ENCODE data around the gene ACSS3. TPM values are rescaled to one million over a fixed set of nuclear protein-coding genes. Genes with fewer than 3 reads are reported as not detected.

ACSS3 gene
- total and polyA plus RNA-seq, 2 donors (not counting 1 experiment from before 2014, with no cell fraction given), result not detected

- no peak for ATAC-seq (ENCODE audit: low read depth)
- WGBS (ENCODE audit: insufficient coverage), result 88% methylated on average over 1 of the region's 2 CpGs
- Mint-ChIP-seq H3K9me3 (ENCODE audit: insufficient read depth) (no peaks in the 10 kb centered on the region), H3K27me3 (no peaks in the 10 kb centered on the region), H3K4me3 (no peak overlapping the region), H3K27ac (no peak overlapping the region), H3K4me1 (no peaks in the 10 kb centered on the region)
- CTCF ChIA-PET, result no interaction called here
- Histone ChIP-seq H3K36me3 (replicated peaks in 1 of 2; ENCODE audit: control extremely low read depth in 1 of 2, control insufficient read depth in 1 of 2, extremely low read depth in 1 of 2, insufficient read depth in 2 of 2, low read length in 1 of 2) (no peaks in the 10 kb centered on the region), H3K27ac (ENCODE audit: low read length in 2 of 2) (no peak overlapping the region), H3K4me2 (replicated peaks; ENCODE audit: low read depth, low read length, poor library complexity, severe bottlenecking) (no peak overlapping the region), H3K4me3 (ENCODE audit: control extremely low read depth in 1 of 5, extremely low read depth in 1 of 5, insufficient read depth in 1 of 5, low read depth in 2 of 5, low read length in 4 of 5) (no peak overlapping the region), H3K9ac (ENCODE audit: low read length) (no peak overlapping the region), H3K9me3 (ENCODE audit: control extremely low read depth in 1 of 3, control insufficient read depth in 2 of 3, insufficient read depth in 1 of 3, low read length in 2 of 3) (no peaks in the 10 kb centered on the region), H4K20me1 (ENCODE audit: control insufficient read depth, insufficient read depth, low read length, poor library complexity, severe bottlenecking) (no peaks in the 10 kb centered on the region), H3K4me1 (ENCODE audit: control insufficient read depth in 2 of 2, insufficient read depth in 2 of 2, low read length in 2 of 2) (no peaks in the 10 kb centered on the region), H3K27me3 (replicated peaks in 1 of 4; ENCODE audit: control extremely low read depth in 1 of 4, control insufficient read depth in 3 of 4, insufficient read depth in 4 of 4, low read length in 3 of 4) (no peaks in the 10 kb centered on the region), H2AFZ (ENCODE audit: insufficient read depth, low read depth, low read length, poor library complexity, severe bottlenecking) (no peak overlapping the region), H3K79me2 (ENCODE audit: control insufficient read depth, insufficient read depth, low read length) (no peaks in the 10 kb centered on the region)
- DNase-seq, result no peak
- no peak for TF ChIP-seq EZH2 (IDR thresholded peaks at IDR 0.05; ENCODE audit: borderline replicate concordance, insufficient read depth, low read depth, low read length, poor library complexity, severe bottlenecking)
- TF ChIP-seq, protein P1, sequence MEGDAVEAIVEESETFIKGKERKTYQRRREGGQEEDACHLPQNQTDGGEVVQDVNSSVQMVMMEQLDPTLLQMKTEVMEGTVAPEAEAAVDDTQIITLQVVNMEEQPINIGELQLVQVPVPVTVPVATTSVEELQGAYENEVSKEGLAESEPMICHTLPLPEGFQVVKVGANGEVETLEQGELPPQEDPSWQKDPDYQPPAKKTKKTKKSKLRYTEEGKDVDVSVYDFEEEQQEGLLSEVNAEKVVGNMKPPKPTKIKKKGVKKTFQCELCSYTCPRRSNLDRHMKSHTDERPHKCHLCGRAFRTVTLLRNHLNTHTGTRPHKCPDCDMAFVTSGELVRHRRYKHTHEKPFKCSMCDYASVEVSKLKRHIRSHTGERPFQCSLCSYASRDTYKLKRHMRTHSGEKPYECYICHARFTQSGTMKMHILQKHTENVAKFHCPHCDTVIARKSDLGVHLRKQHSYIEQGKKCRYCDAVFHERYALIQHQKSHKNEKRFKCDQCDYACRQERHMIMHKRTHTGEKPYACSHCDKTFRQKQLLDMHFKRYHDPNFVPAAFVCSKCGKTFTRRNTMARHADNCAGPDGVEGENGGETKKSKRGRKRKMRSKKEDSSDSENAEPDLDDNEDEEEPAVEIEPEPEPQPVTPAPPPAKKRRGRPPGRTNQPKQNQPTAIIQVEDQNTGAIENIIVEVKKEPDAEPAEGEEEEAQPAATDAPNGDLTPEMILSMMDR (IDR thresholded peaks at IDR 0.05), result no peak
- intact Hi-C loops (cut with micrococcal nuclease), result no loop called here
- POLR2A ChIA-PET, result no interaction called here
These were observed 178.1 kb downstream of the ACSS3 start for GRCh38 chr12:81255947-81256346.

GRCh38 chr12:81257947-81258551, 180.2 kb downstream of the ACSS3 start:
- Histone ChIP-seq H3K4me1 (ENCODE audit: control insufficient read depth in 2 of 2, insufficient read depth in 2 of 2, low read length in 2 of 2) (no peaks in the 10 kb centered on the region), H3K9me3 (ENCODE audit: control extremely low read depth in 1 of 3, control insufficient read depth in 2 of 3, insufficient read depth in 1 of 3, low read length in 2 of 3) (no peaks in the 10 kb centered on the region), H3K79me2 (ENCODE audit: control insufficient read depth, insufficient read depth, low read length) (no peaks in the 10 kb centered on the region), H3K27me3 (replicated peaks in 1 of 4; ENCODE audit: control extremely low read depth in 1 of 4, control insufficient read depth in 3 of 4, insufficient read depth in 4 of 4, low read length in 3 of 4) (no peaks in the 10 kb centered on the region), H3K9ac (ENCODE audit: low read length) (no peak overlapping the region), H3K27ac (ENCODE audit: low read length in 2 of 2) (no peak overlapping the region), H4K20me1 (ENCODE audit: control insufficient read depth, insufficient read depth, low read length, poor library complexity, severe bottlenecking) (no peaks in the 10 kb centered on the region), H2AFZ (ENCODE audit: insufficient read depth, low read depth, low read length, poor library complexity, severe bottlenecking) (no peak overlapping the region), H3K4me3 (ENCODE audit: control extremely low read depth in 1 of 5, extremely low read depth in 1 of 5, insufficient read depth in 1 of 5, low read depth in 2 of 5, low read length in 4 of 5) (no peak overlapping the region), H3K4me2 (replicated peaks; ENCODE audit: low read depth, low read length, poor library complexity, severe bottlenecking) (no peak overlapping the region), H3K36me3 (replicated peaks in 1 of 2; ENCODE audit: control extremely low read depth in 1 of 2, control insufficient read depth in 1 of 2, extremely low read depth in 1 of 2, insufficient read depth in 2 of 2, low read length in 1 of 2) (no peaks in the 10 kb centered on the region)
- no peak overlapping the region for H3K27ac Mint-ChIP-seq
- POLR2A ChIA-PET, result no interaction called here
- WGBS (ENCODE audit: insufficient coverage), result no CpG with 5 or more reads among the region's 4 CpGs
- no peaks in the 10 kb centered on the region for H3K4me1 Mint-ChIP-seq
- no peak for DNase-seq
- no peaks in the 10 kb centered on the region for H3K9me3 Mint-ChIP-seq (ENCODE audit: insufficient read depth)
- CTCF ChIA-PET, result no interaction called here
- H3K27me3 Mint-ChIP-seq, result no peaks in the 10 kb centered on the region
- TF ChIP-seq, protein P1 (IDR thresholded peaks at IDR 0.05), result no peak
- no peak for TF ChIP-seq EZH2 (IDR thresholded peaks at IDR 0.05; ENCODE audit: borderline replicate concordance, insufficient read depth, low read depth, low read length, poor library complexity, severe bottlenecking)
- no peak for ATAC-seq (ENCODE audit: low read depth)
- no peak overlapping the region for H3K4me3 Mint-ChIP-seq
- intact Hi-C loops (cut with micrococcal nuclease), result no loop called here
